H1 (cell line): Measurements from ENCODE around the gene PPAT.

Experiments used
- CBX5 ChIP-seq: fragments of 300-800, 300-1000 bp; sonication (generic); IDR thresholded peaks from 2 replicates; pipeline ENCODE4 v1.7.1; 2016; ENCODE audit warnings: antibody characterized with exemption, low read length, low read depth
- CEBPB ChIP-seq: IDR thresholded peaks from 2 replicates; pipeline ENCODE4 v1.6.1; 2012; ENCODE audit warnings: low read depth, low read length
- CHD1 ChIP-seq: IDR thresholded peaks from 2 replicates; pipeline ENCODE4 v1.6.1; 2012; ENCODE audit warnings: low read depth, low read length, improper control_type of control experiment
- CREB1 ChIP-seq: IDR thresholded peaks from 2 replicates; pipeline ENCODE4 v1.6.1; 2012; ENCODE audit warnings: inconsistent platforms
- EGR1 ChIP-seq: IDR thresholded peaks from 2 replicates; pipeline ENCODE4 v1.6.1; 2011; ENCODE audit warnings: low read depth, low read length, borderline replicate concordance
- PHF8 ChIP-seq: fragments of 200-600 bp; sonication (generic); conservative IDR thresholded peaks from 2 replicates; pipeline ENCODE4 v1.7.1; 2012; ENCODE audit warnings: low read depth, mild to moderate bottlenecking, inconsistent platforms, low read length, moderate library complexity
- POLR2A ChIP-seq, 2 experiments: IDR thresholded peaks; 1 replicate in 1 of 2; 2 replicates in 1 of 2; pipeline ENCODE4 v1.6.1; 2011; ENCODE audit warnings: low read depth in 2 of 2, low read length in 2 of 2, mild to moderate bottlenecking in 2 of 2; ENCODE audit errors: control extremely low read depth in 1 of 2
- POLR2AphosphoS5 ChIP-seq: IDR thresholded peaks from 2 replicates; pipeline ENCODE4 v1.6.1; 2011; ENCODE audit warnings: low read depth, low read length
- SP1 ChIP-seq: IDR thresholded peaks from 2 replicates; pipeline ENCODE4 v1.6.1; 2011; ENCODE audit warnings: low read depth, low read length
- TF ChIP-seq, protein P1 (sequence below): IDR thresholded peaks from 2 replicates; pipeline ENCODE4 v1.6.1; 2012; ENCODE audit warnings: inconsistent platforms
- TF ChIP-seq, protein P2 (sequence below), 3 experiments: IDR thresholded peaks; 1 replicate in 2 of 3; 2 replicates in 1 of 3; pipeline versions ENCODE4 v1.5.1 to v1.6.1; 2011; ENCODE audit warnings: low read length in 3 of 3, mild to moderate bottlenecking in 3 of 3, inconsistent platforms in 2 of 3, low read depth in 1 of 3, moderate library complexity in 1 of 3; ENCODE audit not compliant: insufficient read depth in 1 of 3; ENCODE audit errors: control extremely low read depth in 1 of 3
- TF ChIP-seq, protein P3 (sequence below): IDR thresholded peaks from 2 replicates; pipeline ENCODE4 v1.6.1; 2011; ENCODE audit warnings: low read length, improper control_type of control experiment

DNA sequence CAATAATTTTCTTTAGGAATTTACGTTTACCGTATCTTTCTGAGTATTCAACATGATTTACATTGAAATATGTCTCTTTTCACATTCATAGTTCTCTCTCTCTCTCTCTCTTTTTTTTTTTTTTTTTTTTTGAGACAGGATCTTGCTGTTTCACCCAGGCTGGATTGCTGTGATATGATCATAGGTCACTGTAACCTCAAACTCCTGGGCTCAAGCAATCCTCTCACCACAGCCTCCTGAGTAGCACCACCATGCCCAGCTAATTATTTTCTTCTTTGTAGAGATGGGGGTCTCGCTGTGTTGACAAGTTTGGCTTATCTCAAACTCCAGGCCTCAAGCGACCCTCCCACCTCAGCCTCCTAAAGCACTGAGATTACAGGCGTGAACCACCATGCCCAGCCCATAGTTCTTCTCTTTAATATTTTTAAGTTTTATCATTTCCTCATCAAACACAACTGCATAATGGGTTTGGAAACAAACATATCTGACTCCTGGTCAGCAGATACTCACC, 41.8 kb upstream of the PPAT start:
- TF ChIP-seq, protein P1, sequence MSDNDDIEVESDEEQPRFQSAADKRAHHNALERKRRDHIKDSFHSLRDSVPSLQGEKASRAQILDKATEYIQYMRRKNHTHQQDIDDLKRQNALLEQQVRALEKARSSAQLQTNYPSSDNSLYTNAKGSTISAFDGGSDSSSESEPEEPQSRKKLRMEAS: no peak
- TF ChIP-seq POLR2AphosphoS5 (no peak), CEBPB (no peak), CREB1 (no peak), SP1 (no peak), POLR2A (IDR thresholded peaks at IDR 0.05; ENCODE audit: control extremely low read depth in 1 of 2, low read depth in 2 of 2, low read length in 2 of 2) (no peak), CHD1 (no peak), EGR1 (no peak), PHF8 (no peak), CBX5 (no peak)
- TF ChIP-seq, protein P2, sequence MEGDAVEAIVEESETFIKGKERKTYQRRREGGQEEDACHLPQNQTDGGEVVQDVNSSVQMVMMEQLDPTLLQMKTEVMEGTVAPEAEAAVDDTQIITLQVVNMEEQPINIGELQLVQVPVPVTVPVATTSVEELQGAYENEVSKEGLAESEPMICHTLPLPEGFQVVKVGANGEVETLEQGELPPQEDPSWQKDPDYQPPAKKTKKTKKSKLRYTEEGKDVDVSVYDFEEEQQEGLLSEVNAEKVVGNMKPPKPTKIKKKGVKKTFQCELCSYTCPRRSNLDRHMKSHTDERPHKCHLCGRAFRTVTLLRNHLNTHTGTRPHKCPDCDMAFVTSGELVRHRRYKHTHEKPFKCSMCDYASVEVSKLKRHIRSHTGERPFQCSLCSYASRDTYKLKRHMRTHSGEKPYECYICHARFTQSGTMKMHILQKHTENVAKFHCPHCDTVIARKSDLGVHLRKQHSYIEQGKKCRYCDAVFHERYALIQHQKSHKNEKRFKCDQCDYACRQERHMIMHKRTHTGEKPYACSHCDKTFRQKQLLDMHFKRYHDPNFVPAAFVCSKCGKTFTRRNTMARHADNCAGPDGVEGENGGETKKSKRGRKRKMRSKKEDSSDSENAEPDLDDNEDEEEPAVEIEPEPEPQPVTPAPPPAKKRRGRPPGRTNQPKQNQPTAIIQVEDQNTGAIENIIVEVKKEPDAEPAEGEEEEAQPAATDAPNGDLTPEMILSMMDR (IDR thresholded peaks at IDR 0.05; ENCODE audit: control extremely low read depth in 1 of 3, insufficient read depth in 1 of 3, low read depth in 1 of 3, low read length in 3 of 3): no peak
- TF ChIP-seq, protein P3, sequence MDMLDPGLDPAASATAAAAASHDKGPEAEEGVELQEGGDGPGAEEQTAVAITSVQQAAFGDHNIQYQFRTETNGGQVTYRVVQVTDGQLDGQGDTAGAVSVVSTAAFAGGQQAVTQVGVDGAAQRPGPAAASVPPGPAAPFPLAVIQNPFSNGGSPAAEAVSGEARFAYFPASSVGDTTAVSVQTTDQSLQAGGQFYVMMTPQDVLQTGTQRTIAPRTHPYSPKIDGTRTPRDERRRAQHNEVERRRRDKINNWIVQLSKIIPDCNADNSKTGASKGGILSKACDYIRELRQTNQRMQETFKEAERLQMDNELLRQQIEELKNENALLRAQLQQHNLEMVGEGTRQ: no peak
